Sigmoid colon (tissue), 4 donors: ENCODE measurements around the gene ANKRD10.

Experiments
- EP300 ChIP-seq, 4 donors: sonication (generic); formaldehyde crosslinking; IDR thresholded peaks; one replicate each; pipeline ENCODE4 v1.6.1; 2017; ENCODE audit warnings: antibody characterized with exemption in 4 of 4
- POLR2A ChIP-seq, 2 donors: fragments of 450-650 bp; IDR thresholded peaks; one replicate each; pipeline ENCODE4 v1.6.1; 2016; ENCODE audit warnings: antibody characterized with exemption in 2 of 2, mild to moderate bottlenecking in 2 of 2, moderate library complexity in 2 of 2
- POLR2AphosphoS5 ChIP-seq, 4 donors: sonication (generic); formaldehyde crosslinking; IDR thresholded peaks; one replicate each; pipeline ENCODE4 v1.6.1; 2017; ENCODE audit warnings: antibody characterized with exemption in 4 of 4
- TF ChIP-seq, protein P1 (sequence below), 4 experiments: fragments of 450-650 bp in 3 of 4; fragments of 200-600 bp in 1 of 4; IDR thresholded peaks; one replicate each; pipeline ENCODE4 v1.5.1; 2016 to 2019; ENCODE audit warnings: antibody characterized with exemption in 4 of 4, mild to moderate bottlenecking in 3 of 4, moderate library complexity in 2 of 4

GRCh38 chr13:110888390-110888789 lies 26.5 kb downstream of the ANKRD10 start:
- TF ChIP-seq, protein P1, sequence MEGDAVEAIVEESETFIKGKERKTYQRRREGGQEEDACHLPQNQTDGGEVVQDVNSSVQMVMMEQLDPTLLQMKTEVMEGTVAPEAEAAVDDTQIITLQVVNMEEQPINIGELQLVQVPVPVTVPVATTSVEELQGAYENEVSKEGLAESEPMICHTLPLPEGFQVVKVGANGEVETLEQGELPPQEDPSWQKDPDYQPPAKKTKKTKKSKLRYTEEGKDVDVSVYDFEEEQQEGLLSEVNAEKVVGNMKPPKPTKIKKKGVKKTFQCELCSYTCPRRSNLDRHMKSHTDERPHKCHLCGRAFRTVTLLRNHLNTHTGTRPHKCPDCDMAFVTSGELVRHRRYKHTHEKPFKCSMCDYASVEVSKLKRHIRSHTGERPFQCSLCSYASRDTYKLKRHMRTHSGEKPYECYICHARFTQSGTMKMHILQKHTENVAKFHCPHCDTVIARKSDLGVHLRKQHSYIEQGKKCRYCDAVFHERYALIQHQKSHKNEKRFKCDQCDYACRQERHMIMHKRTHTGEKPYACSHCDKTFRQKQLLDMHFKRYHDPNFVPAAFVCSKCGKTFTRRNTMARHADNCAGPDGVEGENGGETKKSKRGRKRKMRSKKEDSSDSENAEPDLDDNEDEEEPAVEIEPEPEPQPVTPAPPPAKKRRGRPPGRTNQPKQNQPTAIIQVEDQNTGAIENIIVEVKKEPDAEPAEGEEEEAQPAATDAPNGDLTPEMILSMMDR (IDR thresholded peaks at IDR 0.05), result no peak
- TF ChIP-seq POLR2A (IDR thresholded peaks at IDR 0.05) (no peak), POLR2AphosphoS5 (IDR thresholded peaks at IDR 0.05) (no peak), EP300 (IDR thresholded peaks at IDR 0.05) (no peak)
